A673 (cell line): ENCODE measurements around the gene F2R. TPM values are rescaled to one million over a fixed set of nuclear protein-coding genes. Genes with fewer than 3 reads are reported as not detected.

ENCODE experiments used
- BruUV-seq: library from RNA; stranded (reverse); fragments of 400-500 nt; replicated peaks from 2 replicates; lab custom pipeline; 2021; lab: Mats Ljungman, UMichigan
- CTCF ChIA-PET: fragments of 300-600 bp; sonication (Branson Sonifier 250); formaldehyde crosslinking; loops from one replicate; lab custom pipeline; 2022; ENCODE audit warnings: antibody characterized with exemption; lab: Charles Lee
- POLR2A ChIA-PET: fragments of 300-600 bp; sonication (Branson Sonifier 250); formaldehyde crosslinking; loops from one replicate; lab custom pipeline; 2022; ENCODE audit warnings: antibody characterized with exemption; ENCODE audit not compliant: low non-redundant PET; lab: Charles Lee
- DNase-seq: peaks from one replicate; pipeline ENCODE4 v3.0.0-alpha.2; 2015; ENCODE audit warnings: low spot score
- H3K27ac ChIP-seq: fragments of 200-600 bp; sonication (generic); 2 replicates; pipeline ENCODE4 v1.5.1; 2016; ENCODE audit warnings: mixed run types, low read depth, mild to moderate bottlenecking, mixed read lengths, antibody characterized with exemption, low read length; ENCODE audit not compliant: poor library complexity, severe bottlenecking
- H3K27me3 ChIP-seq: fragments of 200-600 bp; sonication (generic); replicated peaks from 2 replicates; pipeline ENCODE4 v1.6.1; 2017; ENCODE audit warnings: mixed run types, low read depth, mild to moderate bottlenecking, mixed read lengths, antibody characterized with exemption, low read length; ENCODE audit not compliant: insufficient read depth, poor library complexity
- H3K36me3 ChIP-seq: fragments of 200-600 bp; sonication (generic); 2 replicates; pipeline ENCODE4 v1.6.1; 2016; ENCODE audit warnings: mixed run types, mild to moderate bottlenecking, mixed read lengths, antibody characterized with exemption, low read length; ENCODE audit not compliant: insufficient read depth, poor library complexity, severe bottlenecking
- H3K4me1 ChIP-seq: fragments of 200-600 bp; sonication (generic); 2 replicates; pipeline ENCODE4 v1.6.1; 2017; ENCODE audit warnings: mixed run types, mild to moderate bottlenecking, mixed read lengths, antibody characterized with exemption, low read length; ENCODE audit not compliant: insufficient read depth, poor library complexity, severe bottlenecking
- H3K4me3 ChIP-seq: fragments of 200-600 bp; sonication (generic); 2 replicates; pipeline ENCODE4 v1.5.1; 2016; ENCODE audit warnings: low read depth, mixed run types, mild to moderate bottlenecking, mixed read lengths, low read length; ENCODE audit not compliant: poor library complexity, severe bottlenecking
- H3K9me3 ChIP-seq: fragments of 200-600 bp; sonication (generic); 2 replicates; pipeline ENCODE4 v1.6.1; 2016; ENCODE audit warnings: mixed run types, low read depth, mild to moderate bottlenecking, mixed read lengths, antibody characterized with exemption, low read length; ENCODE audit not compliant: poor library complexity, severe bottlenecking
- CTCF ChIP-seq: fragments of 300-800, 200-600 bp; sonication (generic); conservative IDR thresholded peaks from 2 replicates; pipeline ENCODE4 v1.5.1; 2017; ENCODE audit warnings: low read depth, mild to moderate bottlenecking, antibody characterized with exemption, low read length, moderate library complexity, mixed read lengths
- EZH2 ChIP-seq: fragments of 200-600 bp; sonication (generic); IDR thresholded peaks from 2 replicates; pipeline ENCODE4 v1.6.1; 2017; ENCODE audit warnings: borderline replicate concordance, low read depth, mild to moderate bottlenecking, mixed read lengths, antibody characterized with exemption, low read length; ENCODE audit not compliant: poor library complexity, severe bottlenecking
- intact Hi-C: fragments of 100-400 bp; cut with micrococcal nuclease; formaldehyde crosslinking; loops from one replicate; pipeline ENCODE4 v1.10.0; 2022; ENCODE audit not compliant: unreplicated experiment
- total RNA-seq: library from RNA; stranded (reverse); gene quantifications from 2 replicates; pipeline ENCODE4 v1.2.3, GENCODE V29; 2021

F2R gene
- total RNA-seq, 1 experiment from 2014 or later = 83.3 TPM

- no peak overlapping the region for H3K4me3 ChIP-seq
- no peaks in the 10 kb centered on the region for H3K27me3 ChIP-seq
- peaks cover 35% of the 10 kb centered on the region for H3K9me3 ChIP-seq
- CTCF ChIA-PET = no interaction called here
- DNase-seq = no peak
- no peak overlapping the region for H3K27ac ChIP-seq
- no peaks in the 10 kb centered on the region for H3K4me1 ChIP-seq
- TF ChIP-seq EZH2 = no peak
- TF ChIP-seq CTCF = no peak
- POLR2A ChIA-PET = no interaction called here
- intact Hi-C loops = no loop called here
- BruUV-seq = no TSS peak
- H3K36me3 ChIP-seq = peaks cover 75% of the 10 kb centered on the region
These were observed 13.7 kb downstream of the F2R start for GRCh38 chr5:76729373-76730290.

GRCh38 chr5:76732405-76733048, 16.6 kb downstream of the F2R start:
- intact Hi-C loops = no loop called here
- TF ChIP-seq CTCF (no peak), EZH2 (no peak)
- Histone ChIP-seq H3K27me3 (no peaks in the 10 kb centered on the region), H3K4me1 (peaks cover 22% of the 10 kb centered on the region), H3K9me3 (peaks cover 24% of the 10 kb centered on the region), H3K4me3 (no peak overlapping the region), H3K27ac (no peak overlapping the region), H3K36me3 (peaks cover 60% of the 10 kb centered on the region)
- CTCF ChIA-PET = no interaction called here
- no peak for DNase-seq
- BruUV-seq = no TSS peak
- POLR2A ChIA-PET = no interaction called here

GRCh38 chr5:76733049-76733417, 17.1 kb downstream of the F2R start:
- intact Hi-C loops = no loop called here
- BruUV-seq = no TSS peak
- Histone ChIP-seq H3K27me3 (no peaks in the 10 kb centered on the region), H3K4me1 (peaks cover 25% of the 10 kb centered on the region), H3K27ac (no peak overlapping the region), H3K9me3 (peaks cover 23% of the 10 kb centered on the region), H3K4me3 (no peak overlapping the region), H3K36me3 (peaks cover 59% of the 10 kb centered on the region)
- ChIA-PET POLR2A (no interaction called here), CTCF (no interaction called here)
- DNase-seq = no peak
- TF ChIP-seq EZH2 (no peak), CTCF (no peak)
